Measurements from ENCODE around the gene PIP4K2C.

PIP4K2C gene

GRCh38 chr12:57606821-57607220 lies 15.8 kb downstream of the PIP4K2C start:
- DNase-seq (ENCODE audit: low spot score) = no peak
- no peak for TF ChIP-seq CTCF (IDR thresholded peaks at IDR 0.05; ENCODE audit: extremely low read depth, missing control alignments)

- TF ChIP-seq CTCF (IDR thresholded peaks at IDR 0.05; ENCODE audit: extremely low read depth, missing control alignments) = no peak
- DNase-seq (ENCODE audit: low spot score) = no peak
These were observed 17.1 kb downstream of the PIP4K2C start for GRCh38 chr12:57607958-57608663.

GRCh38 chr12:57609101-57609780 lies 18.2 kb downstream of the PIP4K2C start:
- DNase-seq (ENCODE audit: low spot score) = peak; percentile 16
- no peak for TF ChIP-seq CTCF (IDR thresholded peaks at IDR 0.05; ENCODE audit: extremely low read depth, missing control alignments)

- DNase-seq (ENCODE audit: low spot score) = no peak
These were observed 19.0 kb downstream of the PIP4K2C start for GRCh38 chr12:57609781-57610553.

GRCh38 chr12:57610554-57611107 lies 19.6 kb downstream of the PIP4K2C start:
- peak; percentile 55 for DNase-seq (ENCODE audit: low spot score)
- no peak for TF ChIP-seq CTCF (IDR thresholded peaks at IDR 0.05; ENCODE audit: extremely low read depth, missing control alignments)

More at GRCh38 chr12:57609781-57610553, 19.0 kb downstream of the PIP4K2C start:
- no peak for TF ChIP-seq CTCF (IDR thresholded peaks at IDR 0.05; ENCODE audit: extremely low read depth, missing control alignments)

GRCh38 chr12:57611108-57611826 lies 20.3 kb downstream of the PIP4K2C start, which contains the start of gene ARHGEF25:
Gene ARHGEF25 (plus strand): TSS chr12:57611435. CDS start chr12:57611895, 460 bp downstream.
- no peak for TF ChIP-seq CTCF (IDR thresholded peaks at IDR 0.05; ENCODE audit: extremely low read depth, missing control alignments)
- DNase-seq (ENCODE audit: low spot score) = peak; percentile 92
